BJ (cell line): ENCODE data around the gene NRAS. TPM values are rescaled to one million over a fixed set of nuclear protein-coding genes. Genes with fewer than 3 reads are reported as not detected.

Experiments
- CTCF ChIA-PET: fragments of 350-600 bp; formaldehyde crosslinking; extraction: SDS; loops from one replicate; lab custom pipeline; 2021; ENCODE audit warnings: antibody characterized with exemption, inconsistent platforms; lab: Yijun Ruan, JAX
- POLR2A ChIA-PET: fragments of 300-600 bp; sonication (Branson Sonifier 250); formaldehyde crosslinking; extraction: SDS; loops from one replicate; lab custom pipeline; 2021; ENCODE audit warnings: antibody characterized with exemption; lab: Charles Lee
- DNase-seq: peaks from one replicate; pipeline ENCODE4 v3.0.0-alpha.2; 2011; ENCODE audit warnings: low read depth
- H3K27me3 ChIP-seq: 2 replicates; pipeline ENCODE4 v1.6.0; 2011; ENCODE audit warnings: low read length; ENCODE audit not compliant: control insufficient read depth, insufficient read depth
- H3K36me3 ChIP-seq: 2 replicates; pipeline ENCODE4 v1.5.1; 2011; ENCODE audit warnings: low read length; ENCODE audit not compliant: control insufficient read depth, insufficient read depth
- H3K4me3 ChIP-seq: 2 replicates; pipeline ENCODE4 v1.5.1; 2011; ENCODE audit warnings: low read depth, mild to moderate bottlenecking, control low read depth, low read length
- CTCF ChIP-seq: IDR thresholded peaks from 2 replicates; pipeline ENCODE4 v1.5.1; 2011; ENCODE audit warnings: low read depth, mild to moderate bottlenecking, control low read depth, inconsistent platforms, low read length, moderate library complexity; ENCODE audit not compliant: insufficient read depth
- polyA plus RNA-seq: library from polyadenylated mRNA; depleted of rRNA; stranded (reverse); fragments of >200 nt; gene quantifications from 2 replicates; pipeline ENCODE4 v1.2.3, GENCODE V29; 2011

The NRAS gene
- polyA plus RNA-seq, 1 experiment, result 19.1 TPM

GRCh38 chr1:114703242-114703641 lies 13.3 kb downstream of the NRAS start:
- TF ChIP-seq CTCF, result no peak
- POLR2A ChIA-PET, result no interaction called here
- Histone ChIP-seq H3K36me3 (0 out of 2 replicates have a peak, but pooled peaks cover under 1% of the 10 kb centered on the region), H3K27me3 (no peaks in the 10 kb centered on the region), H3K4me3 (no peak overlapping the region)
- no peak for DNase-seq
- CTCF ChIA-PET, result interaction anchor here (1.5 to 1.9 kb wide), 2 partner anchors 10 to 31 kb away, joined by 3 to 5 read pairs; no protein-coding TSS in a partner anchor

- H3K4me3 ChIP-seq, result no peak overlapping the region
- ChIA-PET POLR2A (interaction anchor here (0.5 kb wide), 1 partner anchor 487 kb away, joined by 3 read pairs; no protein-coding TSS in a partner anchor), CTCF (interaction anchor here (1.5 to 1.9 kb wide), 2 partner anchors 9 to 31 kb away, joined by 3 to 5 read pairs; no protein-coding TSS in a partner anchor)
- no peak for DNase-seq
- TF ChIP-seq CTCF, result no peak
- H3K36me3 ChIP-seq, result no peaks in the 10 kb centered on the region
- no peaks in the 10 kb centered on the region for H3K27me3 ChIP-seq
Measured at GRCh38 chr1:114702737-114703136, 13.8 kb downstream of the NRAS start.

GRCh38 chr1:114701931-114702330 lies 14.6 kb downstream of the NRAS start:
- Histone ChIP-seq H3K27me3 (peaks cover 2% of the 10 kb centered on the region), H3K4me3 (no peak overlapping the region), H3K36me3 (no peaks in the 10 kb centered on the region)
- TF ChIP-seq CTCF, result no peak
- no peak for DNase-seq
- CTCF ChIA-PET, result interaction anchor here (1.5 kb wide), 1 partner anchor 8 kb away, joined by 3 read pairs; no protein-coding TSS in a partner anchor
- POLR2A ChIA-PET, result no interaction called here

GRCh38 chr1:114700036-114700600 lies 16.5 kb downstream of the NRAS start:
- H3K36me3 ChIP-seq, result no peaks in the 10 kb centered on the region
- peaks cover 2% of the 10 kb centered on the region for H3K27me3 ChIP-seq
- POLR2A ChIA-PET, result interaction anchor here (0.6 kb wide), 1 partner anchor 782 kb away, joined by 3 read pairs; no protein-coding TSS in a partner anchor
- CTCF ChIA-PET, result no interaction called here
- H3K4me3 ChIP-seq, result no peak overlapping the region
- TF ChIP-seq CTCF, result no peak
- no peak for DNase-seq

GRCh38 chr1:114696810-114697209 lies 19.8 kb downstream of the NRAS start:
- no peaks in the 10 kb centered on the region for H3K36me3 ChIP-seq
- H3K27me3 ChIP-seq, result peaks cover 2% of the 10 kb centered on the region
- no peak for DNase-seq
- H3K4me3 ChIP-seq, result no peak overlapping the region
- CTCF ChIA-PET, result no interaction called here
- no peak for TF ChIP-seq CTCF
- POLR2A ChIA-PET, result no interaction called here
